ENCODE results near the gene KRTAP25-1. TPM values are rescaled to one million over a fixed set of nuclear protein-coding genes. Genes with fewer than 3 reads are reported as not detected.

KRTAP25-1 gene
- total RNA-seq, 1 donor from 2014 or later = not detected

DNA sequence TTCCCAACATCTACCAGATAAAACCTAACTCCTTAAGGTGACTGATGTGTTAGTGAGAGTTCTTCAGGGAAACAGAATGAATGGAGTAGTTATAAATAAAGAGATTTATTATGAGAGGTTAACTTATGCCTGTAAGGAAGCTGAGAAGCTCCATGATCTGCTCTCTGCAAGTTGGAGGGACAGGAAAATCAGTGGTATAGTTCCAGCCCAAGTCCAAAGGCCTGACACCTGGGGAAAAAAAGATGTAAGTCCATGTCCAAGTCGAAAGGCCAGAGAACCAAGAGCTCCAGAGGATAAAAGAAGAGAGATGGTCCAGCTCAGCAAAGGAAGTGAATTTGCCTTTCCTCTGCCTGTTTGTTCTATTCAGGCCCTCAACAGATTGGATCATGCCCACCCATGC is 33.6 kb downstream of the KRTAP25-1 start:
- intact Hi-C loops (cut with DNase I) = no loop called here
- ATAC-seq (no peak), DNase-seq (ENCODE audit: low spot score) (no peak)

DNA sequence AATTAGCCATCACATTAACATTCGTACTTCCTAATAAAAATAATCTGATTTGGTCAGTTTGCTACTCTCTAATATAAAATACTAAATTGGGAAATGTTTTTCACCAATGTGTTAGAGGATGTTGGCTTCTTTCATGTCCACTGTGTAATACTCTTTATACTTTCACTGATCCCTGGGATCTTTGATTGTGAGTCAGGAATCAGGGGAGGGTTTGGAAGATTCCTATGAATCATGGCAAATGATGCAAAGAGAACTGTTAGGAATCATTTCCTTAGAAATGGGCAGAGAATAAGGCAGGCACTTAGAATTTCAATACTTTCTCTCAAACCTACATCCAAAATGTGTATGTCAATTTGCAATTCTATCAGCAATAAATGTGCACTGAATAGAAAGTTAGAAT is 37.5 kb downstream of the KRTAP25-1 start:
- DNase-seq (ENCODE audit: low spot score) (no peak), ATAC-seq (no peak)
- intact Hi-C loops (cut with DNase I) = no loop called here

DNA sequence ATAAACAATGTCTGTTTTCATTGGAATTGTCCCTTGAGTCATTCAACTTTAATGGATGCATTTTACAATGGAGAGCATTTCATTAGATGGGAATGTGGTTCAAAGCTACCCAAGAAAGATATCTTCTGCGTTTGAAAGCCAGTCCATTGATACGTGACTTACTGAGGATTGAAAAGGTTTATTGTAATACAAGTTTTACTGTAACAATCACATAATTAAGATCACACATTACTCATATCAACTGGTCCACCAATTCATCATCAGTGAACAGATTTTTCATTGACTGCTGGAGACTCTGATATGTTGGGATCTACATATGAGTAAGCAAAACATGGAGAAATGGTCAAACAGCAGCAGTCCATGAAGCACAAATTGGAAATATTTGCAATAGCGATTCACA is 39.4 kb downstream of the KRTAP25-1 start:
- no peak for DNase-seq (ENCODE audit: low spot score)
- ATAC-seq = no peak
- intact Hi-C loops (cut with DNase I) = no loop called here

DNA sequence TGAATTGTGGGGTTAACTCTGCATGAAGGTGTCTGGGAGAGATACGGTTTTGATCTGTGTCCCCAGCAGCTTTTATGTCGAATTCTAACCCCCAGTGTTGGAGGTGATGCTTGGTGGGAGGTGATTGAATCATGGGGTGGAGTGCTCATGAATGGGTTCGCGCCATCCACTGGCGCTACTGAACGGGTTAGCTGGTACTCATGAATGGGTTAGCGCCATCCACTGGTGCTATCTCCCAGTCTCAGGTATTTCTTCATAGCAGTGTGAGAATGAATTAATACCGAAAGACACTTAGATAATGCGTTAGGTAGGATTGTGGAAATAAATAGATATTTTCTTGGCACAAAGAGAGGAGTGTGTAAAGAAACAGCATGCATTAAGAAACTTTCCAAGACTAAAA is 40.5 kb downstream of the KRTAP25-1 start:
- no peak for ATAC-seq

DNA sequence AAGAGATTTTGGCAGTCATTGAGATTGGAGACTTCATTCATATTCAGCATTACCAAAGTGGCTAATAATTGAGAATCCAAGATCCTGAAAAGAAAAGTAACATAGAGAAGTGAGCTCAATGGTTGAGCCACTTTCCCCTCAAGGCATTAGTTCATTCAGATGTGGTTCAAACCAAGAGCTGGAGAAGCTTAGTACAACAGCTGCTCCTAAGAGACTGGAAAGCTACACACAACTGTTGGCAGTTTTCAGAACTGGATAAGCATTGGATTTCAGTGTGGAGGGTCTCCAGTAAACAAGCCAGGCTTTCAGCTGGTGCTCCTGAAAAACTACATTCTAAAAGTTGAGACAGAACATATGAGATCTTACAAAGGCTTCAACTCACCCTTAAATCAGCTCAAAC is 44.3 kb downstream of the KRTAP25-1 start:
- no peak for DNase-seq (ENCODE audit: low spot score)
- intact Hi-C loops (cut with DNase I) = no loop called here
- ATAC-seq = no peak

More for the DNA sequence above, 40.5 kb downstream of the KRTAP25-1 start:
- intact Hi-C loops (cut with DNase I) = no loop called here
- DNase-seq (ENCODE audit: low spot score) = no peak

DNA sequence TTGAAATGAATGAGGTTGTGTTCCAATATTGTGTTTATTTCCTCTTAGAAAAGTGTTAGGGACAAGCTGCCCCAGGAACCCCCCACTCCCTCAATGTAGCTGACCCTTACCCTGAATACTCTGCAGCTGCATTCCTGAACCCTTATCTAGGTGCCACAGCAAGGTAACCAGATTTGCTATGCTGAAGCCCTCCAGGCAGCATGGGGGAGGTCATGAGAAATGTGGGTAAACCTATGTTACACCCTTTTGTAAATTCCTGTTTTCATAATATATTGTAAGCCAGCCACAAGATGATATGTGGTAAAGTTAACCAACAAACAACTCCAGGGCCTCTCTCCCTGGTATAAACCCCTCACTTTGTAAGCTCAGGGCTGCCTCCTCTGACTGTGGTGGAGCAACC is 45.6 kb downstream of the KRTAP25-1 start:
- intact Hi-C loops (cut with DNase I) = no loop called here
- ATAC-seq (no peak), DNase-seq (ENCODE audit: low spot score) (no peak)

DNA sequence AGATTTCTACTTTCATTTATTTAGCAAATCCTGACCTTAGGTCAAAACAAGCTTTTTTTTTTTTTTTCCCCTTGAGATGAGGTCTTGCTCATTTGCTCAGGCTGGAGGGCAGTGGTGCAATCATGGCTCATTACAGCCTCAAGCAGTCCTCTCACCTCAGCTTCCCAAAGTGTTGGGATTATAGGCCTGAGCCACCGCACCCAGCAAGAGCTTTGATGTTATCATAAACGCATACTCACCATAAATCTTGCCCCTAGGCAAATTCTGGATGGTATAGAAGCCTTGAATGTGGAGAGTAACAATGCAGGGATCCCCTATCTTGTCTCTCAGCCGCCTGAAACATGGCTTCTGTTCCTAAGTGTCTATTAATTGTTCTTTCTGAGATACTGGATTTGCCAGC is 48.7 kb downstream of the KRTAP25-1 start:
- no peak for ATAC-seq
- DNase-seq (ENCODE audit: low spot score) = no peak
- intact Hi-C loops (cut with DNase I) = no loop called here

Other genes with a start within 250 kb of the KRTAP25-1 start
- gene CLDN17, start 122.7 kb downstream of the KRTAP25-1 start, total RNA-seq = not detected
- gene CLDN8, start 73.4 kb downstream of the KRTAP25-1 start, total RNA-seq = not detected
- gene KRTAP24-1, start 6.6 kb downstream of the KRTAP25-1 start, total RNA-seq = not detected
- not detected for gene KRTAP26-1, start 30.8 kb upstream of the KRTAP25-1 start, total RNA-seq
- gene KRTAP27-1, start 48.2 kb upstream of the KRTAP25-1 start, total RNA-seq = not detected
- not detected for gene KRTAP23-1, start 59.1 kb upstream of the KRTAP25-1 start, total RNA-seq
- gene KRTAP13-2, start 82.8 kb upstream of the KRTAP25-1 start, total RNA-seq = not detected
- not detected for gene KRTAP13-1, start 106.5 kb upstream of the KRTAP25-1 start, total RNA-seq
- not detected for gene KRTAP13-3, start 136.4 kb upstream of the KRTAP25-1 start, total RNA-seq
- not detected for gene KRTAP13-4, start 140.7 kb upstream of the KRTAP25-1 start, total RNA-seq
- not detected for gene KRTAP15-1, start 150.8 kb upstream of the KRTAP25-1 start, total RNA-seq
- not detected for gene KRTAP19-1, start 190.9 kb upstream of the KRTAP25-1 start, total RNA-seq
- not detected for gene KRTAP19-2, start 197.9 kb upstream of the KRTAP25-1 start, total RNA-seq
- gene KRTAP19-3, start 202.5 kb upstream of the KRTAP25-1 start, total RNA-seq = not detected
- gene KRTAP19-4, start 207.7 kb upstream of the KRTAP25-1 start, total RNA-seq = not detected
- not detected for gene KRTAP19-5, start 212.6 kb upstream of the KRTAP25-1 start, total RNA-seq